Transverse colon (tissue), 4 donors: Measurements from ENCODE around the gene SQOR. TPM values are rescaled to one million over a fixed set of nuclear protein-coding genes. Genes with fewer than 3 reads are reported as not detected.

ENCODE experiments used
- DNase-seq: peaks from one replicate; pipeline ENCODE4 v3.0.0-alpha.2; 2019
- H3K27ac ChIP-seq, 4 donors: fragments of 200-600 bp; sonication (generic); 2 replicates each; pipeline ENCODE4 v1.5.1; 2016 to 2018; ENCODE audit warnings: inconsistent platforms in 4 of 4
- H3K27me3 ChIP-seq: fragments of 200-600 bp; sonication (generic); 2 replicates; pipeline ENCODE4 v1.5.1; 2017; ENCODE audit warnings: inconsistent platforms
- H3K36me3 ChIP-seq, 4 donors: fragments of 200-600 bp; sonication (generic); 2 replicates each; pipeline ENCODE4 v1.5.1; 2017 to 2019; ENCODE audit warnings: inconsistent platforms in 4 of 4
- H3K4me1 ChIP-seq, 4 donors: fragments of 200-600 bp; sonication (generic); 2 replicates each; pipeline ENCODE4 v1.5.1; 2017 to 2020; ENCODE audit warnings: inconsistent platforms in 4 of 4
- H3K4me3 ChIP-seq, 4 donors: fragments of 200-600 bp; sonication (generic); 1 replicate in 1 of 4; 2 replicates in 3 of 4; pipeline versions ENCODE4 v1.5.1 to v1.6.1; 2017 to 2019; ENCODE audit warnings: inconsistent platforms in 4 of 4
- H3K9me3 ChIP-seq, 2 donors: fragments of 200-600 bp; sonication (generic); 2 replicates each; pipeline ENCODE4 v1.5.1; 2017 to 2019; ENCODE audit warnings: inconsistent platforms in 2 of 2
- EP300 ChIP-seq: sonication (generic); formaldehyde crosslinking; IDR thresholded peaks from one replicate; pipeline ENCODE4 v1.6.1; 2017; ENCODE audit warnings: antibody characterized with exemption, low read depth
- POLR2A ChIP-seq: fragments of 450-650 bp; IDR thresholded peaks from one replicate; pipeline ENCODE4 v1.6.1; 2016; ENCODE audit warnings: antibody characterized with exemption, mild to moderate bottlenecking, moderate library complexity
- POLR2AphosphoS5 ChIP-seq, 3 donors: sonication (generic); formaldehyde crosslinking; IDR thresholded peaks; one replicate each; pipeline ENCODE4 v1.6.1; 2016; ENCODE audit warnings: antibody characterized with exemption in 3 of 3
- WGBS, 2 donors: methylation state at CpG; one replicate each; pipeline ENCODE4 v1.1.5; 2018; ENCODE audit warnings: low coverage in 1 of 2; 5-methylcytosine and 5-hydroxymethylcytosine counted together
- in situ Hi-C, 4 donors: fragments of 200-750 bp; cut with MboI; loops; one replicate each; pipeline versions ENCODE4 v1.15.0 to v1.15.1; 2017; ENCODE audit warnings: low sequenced_read_pairs in 3 of 4, low pct_ligation_motif_present in 1 of 4, low pct_unique_long_range_greater_than_20kb in 1 of 4
- intact Hi-C: fragments of 100-400 bp; cut with DNase I; formaldehyde crosslinking; loops from one replicate; pipeline ENCODE4 v1.15.1; 2023; ENCODE audit warnings: low total_unique reads
- total RNA-seq, 4 donors: library from RNA; depleted of rRNA; stranded (reverse); fragments of >200 nt; gene quantifications; one replicate each; pipeline ENCODE4 v1.1.0, GENCODE V29; 2016
- TF ChIP-seq, protein P1 (sequence below), 5 experiments: fragments of 200-600 bp in 3 of 5; fragments of 450-650 bp in 2 of 5; sonication (generic) in 3 of 5; IDR thresholded peaks; 1 replicate in 2 of 5; 2 replicates in 3 of 5; pipeline ENCODE4 v1.5.1; 2016 to 2017; ENCODE audit warnings: antibody characterized with exemption in 5 of 5, inconsistent platforms in 3 of 5, mild to moderate bottlenecking in 2 of 5, moderate library complexity in 1 of 5

The SQOR gene
- total RNA-seq, 4 donors from 2014 or later = 106 to 377 (median 281) TPM

DNA sequence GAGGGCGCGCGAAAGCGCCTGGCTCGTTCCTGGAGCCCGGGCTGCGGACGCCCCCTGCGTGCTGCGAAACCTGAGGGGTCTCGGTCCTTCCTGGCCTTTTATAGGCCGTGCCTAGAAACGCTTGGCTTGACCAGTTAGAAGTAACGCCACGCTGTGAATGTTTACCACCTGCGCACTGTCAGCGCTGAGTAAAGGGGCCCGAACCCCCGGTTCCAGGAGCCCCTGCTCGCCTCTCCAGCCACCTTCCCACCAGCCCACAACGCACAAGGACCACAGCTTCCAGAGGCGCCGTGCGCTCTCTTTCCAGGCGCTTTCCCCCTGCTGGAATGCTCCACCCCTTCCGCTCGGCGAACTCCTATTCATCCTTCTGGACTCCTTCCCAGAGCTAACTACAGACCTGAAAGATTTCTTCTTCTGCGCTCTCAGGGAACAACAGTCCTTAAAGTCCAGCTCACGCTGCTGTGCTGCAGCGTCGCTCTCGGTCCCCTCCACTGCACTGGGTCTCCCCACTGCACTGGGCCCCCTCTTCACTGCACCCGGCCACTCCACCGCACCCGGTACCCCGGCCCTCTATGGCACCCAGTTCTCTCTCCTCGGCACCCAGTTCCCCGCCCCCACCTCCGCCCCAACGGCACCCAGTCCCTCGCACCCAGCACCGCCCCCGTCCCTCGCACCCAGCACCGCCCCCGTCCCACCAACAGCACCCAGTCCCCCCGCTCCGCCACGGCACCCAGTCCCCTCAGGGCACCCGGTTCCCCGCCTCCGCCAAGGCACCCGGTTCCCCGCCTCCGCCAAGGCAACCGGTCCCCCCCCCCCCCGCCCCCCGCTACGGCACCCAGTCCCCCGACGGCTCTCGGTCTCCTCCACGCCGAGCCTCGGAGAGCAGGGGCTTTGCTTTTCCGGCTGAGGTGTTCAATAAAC is 69.8 kb downstream of the SQOR start:
- Histone ChIP-seq H3K27ac (peak overlapping the region in 3 of 4 donors; percentile 28 to 46 (median 41)), H3K36me3 (no peaks in the 10 kb centered on the region), H3K9me3 (no peaks in the 10 kb centered on the region), H3K4me1 (peaks cover 0 to 16% (median 8%) of the 10 kb centered on the region in 4 donors), H3K27me3 (peaks cover 5% of the 10 kb centered on the region), H3K4me3 (peak overlapping the region; percentile 3 to 64 (median 38))
- 3 to 28% methylated on average over 11 to 50 of the region's 67 CpGs for WGBS, 2 donors
- in situ Hi-C loops (no loop called here), intact Hi-C loops (no loop called here)
- DNase-seq = peak; percentile 18
- no peak for TF ChIP-seq POLR2AphosphoS5 (IDR thresholded peaks at IDR 0.05)
- no peak for TF ChIP-seq EP300
- no peak for TF ChIP-seq POLR2A
- TF ChIP-seq, protein P1, sequence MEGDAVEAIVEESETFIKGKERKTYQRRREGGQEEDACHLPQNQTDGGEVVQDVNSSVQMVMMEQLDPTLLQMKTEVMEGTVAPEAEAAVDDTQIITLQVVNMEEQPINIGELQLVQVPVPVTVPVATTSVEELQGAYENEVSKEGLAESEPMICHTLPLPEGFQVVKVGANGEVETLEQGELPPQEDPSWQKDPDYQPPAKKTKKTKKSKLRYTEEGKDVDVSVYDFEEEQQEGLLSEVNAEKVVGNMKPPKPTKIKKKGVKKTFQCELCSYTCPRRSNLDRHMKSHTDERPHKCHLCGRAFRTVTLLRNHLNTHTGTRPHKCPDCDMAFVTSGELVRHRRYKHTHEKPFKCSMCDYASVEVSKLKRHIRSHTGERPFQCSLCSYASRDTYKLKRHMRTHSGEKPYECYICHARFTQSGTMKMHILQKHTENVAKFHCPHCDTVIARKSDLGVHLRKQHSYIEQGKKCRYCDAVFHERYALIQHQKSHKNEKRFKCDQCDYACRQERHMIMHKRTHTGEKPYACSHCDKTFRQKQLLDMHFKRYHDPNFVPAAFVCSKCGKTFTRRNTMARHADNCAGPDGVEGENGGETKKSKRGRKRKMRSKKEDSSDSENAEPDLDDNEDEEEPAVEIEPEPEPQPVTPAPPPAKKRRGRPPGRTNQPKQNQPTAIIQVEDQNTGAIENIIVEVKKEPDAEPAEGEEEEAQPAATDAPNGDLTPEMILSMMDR (IDR thresholded peaks at IDR 0.05) = no peak

DNA sequence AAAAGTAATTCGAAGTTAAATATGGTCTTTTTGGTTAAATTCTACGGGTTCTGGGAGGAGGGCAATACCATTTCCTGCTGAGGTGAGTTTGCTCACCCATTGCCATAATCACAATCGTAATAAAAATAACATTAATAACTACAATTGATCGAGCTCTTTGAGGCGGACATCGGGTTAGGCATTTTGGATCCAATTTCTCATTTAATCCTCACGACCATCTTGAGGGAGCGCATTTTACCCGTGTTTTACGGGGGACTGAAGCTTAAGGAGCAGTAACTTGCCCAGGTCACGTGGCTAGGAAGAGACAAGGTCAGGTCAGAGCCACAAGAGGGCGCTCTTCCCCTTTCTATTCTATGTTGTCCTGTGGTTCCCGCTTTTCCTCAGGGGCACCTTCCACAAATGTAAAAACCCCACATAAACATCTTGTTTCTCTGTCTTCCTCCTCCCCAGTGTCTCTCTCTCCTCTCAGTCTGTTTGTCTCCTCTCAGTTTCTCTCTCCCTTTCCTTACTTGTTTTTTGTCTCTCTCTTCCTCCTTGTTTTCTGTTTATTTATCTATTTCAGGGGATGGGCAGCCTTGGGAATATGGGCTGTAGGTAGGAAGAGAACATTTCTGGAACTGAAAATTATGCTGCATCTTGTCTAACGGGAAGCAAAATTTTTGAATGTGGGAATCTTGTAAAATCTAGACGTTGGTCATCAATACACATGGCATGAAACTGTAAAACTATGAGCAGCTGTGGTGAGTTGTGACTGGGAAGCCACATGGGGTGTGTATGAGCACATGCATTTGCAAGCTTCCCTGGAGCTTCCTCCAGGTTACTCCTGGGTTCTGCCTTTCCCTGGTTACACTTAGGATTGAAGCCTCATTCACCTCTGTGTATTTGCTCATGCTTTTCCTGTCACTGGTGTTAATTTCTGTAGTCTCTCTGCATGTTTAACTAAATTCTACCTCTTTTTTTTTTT is 71.0 kb downstream of the SQOR start:
- in situ Hi-C loops = no loop called here
- DNase-seq = peak; percentile 83
- H3K36me3 ChIP-seq = no peaks in the 10 kb centered on the region
- peak overlapping the region; percentile 3 to 64 (median 38) for H3K4me3 ChIP-seq
- no peaks in the 10 kb centered on the region for H3K9me3 ChIP-seq
- peaks cover 5% of the 10 kb centered on the region for H3K27me3 ChIP-seq
- peak in 1 of 3 donors; percentile 39 for TF ChIP-seq POLR2AphosphoS5 (IDR thresholded peaks at IDR 0.05)
- TF ChIP-seq, protein P1 (IDR thresholded peaks at IDR 0.05) = peak; percentile 89 to 96 (median 91)
- no peak for TF ChIP-seq EP300
- TF ChIP-seq POLR2A = no peak
- H3K27ac ChIP-seq = peak overlapping the region; percentile 28 to 53 (median 44)
- H3K4me1 ChIP-seq = peaks cover 0 to 22% (median 12%) of the 10 kb centered on the region in 4 donors
- intact Hi-C loops = no loop called here
- 0 to 3% methylated on average over 15 of the region's 15 CpGs for WGBS, 2 donors

DNA sequence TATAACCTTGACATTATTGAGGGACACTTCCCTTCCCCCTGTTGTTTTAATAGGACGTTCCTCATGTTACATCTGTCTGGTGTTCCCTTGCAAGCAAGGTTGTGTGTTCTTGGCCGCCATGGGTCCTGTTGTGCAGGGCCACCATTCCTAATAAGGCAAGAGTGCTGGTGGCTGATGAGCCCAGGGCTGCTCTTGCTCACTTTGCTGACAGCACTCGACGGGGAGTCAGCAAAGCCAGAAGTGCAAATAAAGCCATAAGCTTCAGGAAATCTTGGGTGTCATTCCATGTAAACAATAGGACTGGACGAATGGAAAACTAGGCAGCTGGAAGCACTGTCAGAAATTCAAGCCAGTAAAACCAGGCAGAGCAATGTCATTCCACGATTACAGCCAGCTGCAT is 75.8 kb downstream of the SQOR start:
- WGBS, 2 donors = 21 to 30% methylated on average over 3 to 6 of the region's 6 CpGs
- no peaks in the 10 kb centered on the region for H3K27me3 ChIP-seq
- in situ Hi-C loops (no loop called here), intact Hi-C loops (no loop called here)
- H3K4me3 ChIP-seq = no peak overlapping the region
- peak overlapping the region in 3 of 4 donors; percentile 40 to 79 (median 70) for H3K27ac ChIP-seq
- no peaks in the 10 kb centered on the region for H3K9me3 ChIP-seq
- TF ChIP-seq POLR2A = no peak
- peak; percentile 79 to 90 (median 82) for TF ChIP-seq POLR2AphosphoS5 (IDR thresholded peaks at IDR 0.05)
- TF ChIP-seq, protein P1 (IDR thresholded peaks at IDR 0.05) = no peak
- TF ChIP-seq EP300 = peak; percentile 63
- H3K36me3 ChIP-seq = no peaks in the 10 kb centered on the region
- peaks cover 4 to 18% (median 9%) of the 10 kb centered on the region in 4 donors for H3K4me1 ChIP-seq
- DNase-seq = peak; percentile 22
